Transverse colon (tissue), 4 donors: ENCODE measurements around the gene ARL4C.

Experiments used
- CTCF ChIP-seq, 5 experiments: fragments of 200-600 bp in 3 of 5; fragments of 450-650 bp in 2 of 5; sonication (generic) in 3 of 5; IDR thresholded peaks; 1 replicate in 2 of 5; 2 replicates in 3 of 5; pipeline ENCODE4 v1.5.1; 2016 to 2017; ENCODE audit warnings: antibody characterized with exemption in 5 of 5, inconsistent platforms in 3 of 5, mild to moderate bottlenecking in 2 of 5, moderate library complexity in 1 of 5
- EP300 ChIP-seq: sonication (generic); formaldehyde crosslinking; IDR thresholded peaks from one replicate; pipeline ENCODE4 v1.6.1; 2017; ENCODE audit warnings: antibody characterized with exemption, low read depth
- POLR2A ChIP-seq: fragments of 450-650 bp; IDR thresholded peaks from one replicate; pipeline ENCODE4 v1.6.1; 2016; ENCODE audit warnings: antibody characterized with exemption, mild to moderate bottlenecking, moderate library complexity
- POLR2AphosphoS5 ChIP-seq, 3 donors: sonication (generic); formaldehyde crosslinking; IDR thresholded peaks; one replicate each; pipeline ENCODE4 v1.6.1; 2016; ENCODE audit warnings: antibody characterized with exemption in 3 of 3

- TF ChIP-seq POLR2A (no peak), EP300 (no peak), CTCF (IDR thresholded peaks at IDR 0.05) (no peak), POLR2AphosphoS5 (IDR thresholded peaks at IDR 0.05) (no peak)
These were observed 27.5 kb downstream of the ARL4C start for GRCh38 chr2:234469251-234469845.
